Fibroblast of lung (primary cell): Measurements from ENCODE around the gene TRAPPC2L. TPM values are rescaled to one million over a fixed set of nuclear protein-coding genes. Genes with fewer than 3 reads are reported as not detected.

Experiments used
- DNase-seq, 2 donors: peaks; one replicate each; pipeline versions ENCODE4 v3.0.0 to v3.0.0-alpha.2; 2010; ENCODE audit warnings: low read depth in 2 of 2
- H2AFZ ChIP-seq: 2 replicates; pipeline ENCODE4 v1.5.1; 2012; ENCODE audit warnings: low read length, control low read depth, inconsistent platforms
- H3K27ac ChIP-seq: 2 replicates; pipeline ENCODE4 v1.5.1; 2011; ENCODE audit warnings: low read length, control low read depth; ENCODE audit not compliant: insufficient read depth
- H3K27me3 ChIP-seq: 2 replicates; pipeline ENCODE4 v1.5.1; 2011; ENCODE audit warnings: mild to moderate bottlenecking, low read length; ENCODE audit not compliant: control insufficient read depth, insufficient read depth
- H3K36me3 ChIP-seq: 2 replicates; pipeline ENCODE4 v1.5.1; 2011; ENCODE audit warnings: low read length; ENCODE audit not compliant: control insufficient read depth, insufficient read depth
- H3K4me1 ChIP-seq: 2 replicates; pipeline ENCODE4 v1.5.1; 2011; ENCODE audit warnings: low read length; ENCODE audit not compliant: control insufficient read depth, insufficient read depth; ENCODE audit errors: extremely low read depth
- H3K4me2 ChIP-seq: 2 replicates; pipeline ENCODE4 v1.5.1; 2011; ENCODE audit warnings: low read length, control low read depth; ENCODE audit not compliant: insufficient read depth; ENCODE audit errors: extremely low read depth
- H3K4me3 ChIP-seq, 4 experiments: fragments of 200-600 bp in 1 of 4; sonication (generic) in 1 of 4; replicated peaks in 1 of 4; 2 replicates each; pipeline ENCODE4 v1.5.1; 2011 to 2016; ENCODE audit warnings: low read length in 4 of 4, low read depth in 3 of 4, mild to moderate bottlenecking in 3 of 4, control low read depth in 2 of 4, inconsistent platforms in 1 of 4, mixed read lengths in 1 of 4; ENCODE audit not compliant: insufficient read depth in 1 of 4; ENCODE audit errors: control extremely low read depth in 1 of 4
- H3K79me2 ChIP-seq: 2 replicates; pipeline ENCODE4 v1.5.1; 2012; ENCODE audit warnings: mild to moderate bottlenecking, low read length, inconsistent platforms; ENCODE audit not compliant: control insufficient read depth, insufficient read depth
- H3K9ac ChIP-seq: 2 replicates; pipeline ENCODE4 v1.5.1; 2011; ENCODE audit warnings: mild to moderate bottlenecking, low read length, control low read depth; ENCODE audit not compliant: insufficient read depth
- H3K9me3 ChIP-seq: 2 replicates; pipeline ENCODE4 v1.5.1; 2012; ENCODE audit warnings: low read depth, low read length; ENCODE audit not compliant: control insufficient read depth, insufficient read depth
- H4K20me1 ChIP-seq: 2 replicates; pipeline ENCODE4 v1.5.1; 2011; ENCODE audit warnings: low read length; ENCODE audit not compliant: control insufficient read depth, insufficient read depth; ENCODE audit errors: extremely low read depth
- EZH2 ChIP-seq: IDR thresholded peaks from 2 replicates; pipeline ENCODE4 v1.5.1; 2012; ENCODE audit warnings: low read length, control low read depth, mild to moderate bottlenecking; ENCODE audit errors: missing control alignments
- polyA plus RNA-seq, 2 donors: library from polyadenylated mRNA; depleted of rRNA in 1 of 2; stranded (reverse) in 1 of 2; unstranded in 1 of 2; fragments of >200 nt; gene quantifications; 2 replicates each; pipeline ENCODE4 v1.2.1, GENCODE V29; 2011 to 2012; ENCODE audit warnings: missing spikeins in 1 of 2
- total RNA-seq: library from RNA; depleted of rRNA; stranded (reverse); fragments of >200 nt; gene quantifications from 2 replicates; pipeline ENCODE4 v1.2.1, GENCODE V29; 2014
- TF ChIP-seq, protein P1 (sequence below), 2 donors: IDR thresholded peaks in 1 of 2; conservative IDR thresholded peaks in 1 of 2; 1 replicate in 1 of 2; 2 replicates in 1 of 2; pipeline ENCODE4 v1.5.1; 2011 to 2012; ENCODE audit warnings: low read length in 2 of 2, control low read depth in 1 of 2, inconsistent platforms in 1 of 2, low read depth in 1 of 2, mild to moderate bottlenecking in 1 of 2

Gene TRAPPC2L
- total and polyA plus RNA-seq, 2 donors (not counting 1 experiment from before 2014, with no cell fraction given), result 47.7 to 63.7 TPM

- no peaks in the 10 kb centered on the region for H3K9me3 ChIP-seq
- H3K27ac ChIP-seq, result no peak overlapping the region
- H4K20me1 ChIP-seq, result no peaks in the 10 kb centered on the region
- H3K27me3 ChIP-seq, result no peaks in the 10 kb centered on the region
- H2AFZ ChIP-seq, result no peak overlapping the region
- TF ChIP-seq, protein P1, sequence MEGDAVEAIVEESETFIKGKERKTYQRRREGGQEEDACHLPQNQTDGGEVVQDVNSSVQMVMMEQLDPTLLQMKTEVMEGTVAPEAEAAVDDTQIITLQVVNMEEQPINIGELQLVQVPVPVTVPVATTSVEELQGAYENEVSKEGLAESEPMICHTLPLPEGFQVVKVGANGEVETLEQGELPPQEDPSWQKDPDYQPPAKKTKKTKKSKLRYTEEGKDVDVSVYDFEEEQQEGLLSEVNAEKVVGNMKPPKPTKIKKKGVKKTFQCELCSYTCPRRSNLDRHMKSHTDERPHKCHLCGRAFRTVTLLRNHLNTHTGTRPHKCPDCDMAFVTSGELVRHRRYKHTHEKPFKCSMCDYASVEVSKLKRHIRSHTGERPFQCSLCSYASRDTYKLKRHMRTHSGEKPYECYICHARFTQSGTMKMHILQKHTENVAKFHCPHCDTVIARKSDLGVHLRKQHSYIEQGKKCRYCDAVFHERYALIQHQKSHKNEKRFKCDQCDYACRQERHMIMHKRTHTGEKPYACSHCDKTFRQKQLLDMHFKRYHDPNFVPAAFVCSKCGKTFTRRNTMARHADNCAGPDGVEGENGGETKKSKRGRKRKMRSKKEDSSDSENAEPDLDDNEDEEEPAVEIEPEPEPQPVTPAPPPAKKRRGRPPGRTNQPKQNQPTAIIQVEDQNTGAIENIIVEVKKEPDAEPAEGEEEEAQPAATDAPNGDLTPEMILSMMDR (conservative IDR thresholded peaks at IDR 0.05 in 1 of 2, IDR thresholded peaks at IDR 0.05 in 1 of 2; ENCODE audit: low read depth in 1 of 2, low read length in 2 of 2), result no peak
- TF ChIP-seq EZH2, result no peak
- peaks cover 7% of the 10 kb centered on the region for H3K36me3 ChIP-seq
- no peak overlapping the region for H3K9ac ChIP-seq
- no peak for DNase-seq
- H3K4me3 ChIP-seq, result no peak overlapping the region
- no peak overlapping the region for H3K4me2 ChIP-seq
- H3K4me1 ChIP-seq, result no peaks in the 10 kb centered on the region
- no peaks in the 10 kb centered on the region for H3K79me2 ChIP-seq
These were observed 6.0 kb downstream of the TRAPPC2L start for GRCh38 chr16:88862968-88863367.

DNA sequence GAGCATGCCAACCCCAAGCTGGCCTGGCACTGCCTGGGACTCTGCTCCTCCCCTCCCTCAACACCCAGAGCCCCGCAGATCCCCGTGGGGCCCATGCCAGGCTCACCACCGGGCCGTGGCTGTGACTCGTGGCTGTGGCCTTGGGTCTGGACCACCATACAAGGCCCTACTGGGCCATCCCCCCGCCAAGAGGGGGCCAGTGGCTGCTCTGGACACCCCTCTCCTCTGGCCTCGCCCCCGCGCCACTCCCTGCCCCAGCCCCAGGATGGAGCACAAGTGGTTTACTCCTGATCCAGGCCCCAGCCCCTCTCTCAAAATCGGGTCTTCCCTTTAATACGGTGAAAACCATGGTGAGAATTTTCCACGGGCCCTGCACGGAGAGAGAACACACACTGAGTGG is 6.5 kb downstream of the TRAPPC2L start:
- Histone ChIP-seq H3K27me3 (no peaks in the 10 kb centered on the region), H3K9ac (no peak overlapping the region), H4K20me1 (no peaks in the 10 kb centered on the region), H3K9me3 (no peaks in the 10 kb centered on the region), H2AFZ (no peak overlapping the region), H3K4me3 (no peak overlapping the region), H3K4me1 (no peaks in the 10 kb centered on the region), H3K36me3 (peaks cover 7% of the 10 kb centered on the region), H3K27ac (no peak overlapping the region), H3K4me2 (no peak overlapping the region), H3K79me2 (no peaks in the 10 kb centered on the region)
- TF ChIP-seq, protein P1 (conservative IDR thresholded peaks at IDR 0.05 in 1 of 2, IDR thresholded peaks at IDR 0.05 in 1 of 2; ENCODE audit: low read depth in 1 of 2, low read length in 2 of 2), result no peak
- no peak for TF ChIP-seq EZH2
- no peak for DNase-seq

GRCh38 chr16:88864099-88864498 is 7.2 kb downstream of the TRAPPC2L start:
- no peak overlapping the region for H3K27ac ChIP-seq
- DNase-seq, result no peak
- no peak overlapping the region for H3K4me3 ChIP-seq
- peaks cover 5% of the 10 kb centered on the region for H3K27me3 ChIP-seq
- no peak overlapping the region for H3K4me2 ChIP-seq
- peaks cover 7% of the 10 kb centered on the region for H3K36me3 ChIP-seq
- no peaks in the 10 kb centered on the region for H3K9me3 ChIP-seq
- H4K20me1 ChIP-seq, result no peaks in the 10 kb centered on the region
- H2AFZ ChIP-seq, result no peak overlapping the region
- no peaks in the 10 kb centered on the region for H3K79me2 ChIP-seq
- H3K4me1 ChIP-seq, result no peaks in the 10 kb centered on the region
- no peak overlapping the region for H3K9ac ChIP-seq
- TF ChIP-seq, protein P1 (conservative IDR thresholded peaks at IDR 0.05 in 1 of 2, IDR thresholded peaks at IDR 0.05 in 1 of 2; ENCODE audit: low read depth in 1 of 2, low read length in 2 of 2), result no peak
- TF ChIP-seq EZH2, result no peak
